GM20000 (cell line): ENCODE measurements around the gene OR2A1.
"Not testable (repeated sequence)": the region's sequence is repeated elsewhere in the genome, so short reads cannot be mapped to it uniquely, and the experiment has no call there.

ENCODE experiments used
- DNase-seq: peaks from one replicate; pipeline ENCODE4 v3.0.0; 2012; ENCODE audit warnings: low spot score

Gene OR2A1

DNA sequence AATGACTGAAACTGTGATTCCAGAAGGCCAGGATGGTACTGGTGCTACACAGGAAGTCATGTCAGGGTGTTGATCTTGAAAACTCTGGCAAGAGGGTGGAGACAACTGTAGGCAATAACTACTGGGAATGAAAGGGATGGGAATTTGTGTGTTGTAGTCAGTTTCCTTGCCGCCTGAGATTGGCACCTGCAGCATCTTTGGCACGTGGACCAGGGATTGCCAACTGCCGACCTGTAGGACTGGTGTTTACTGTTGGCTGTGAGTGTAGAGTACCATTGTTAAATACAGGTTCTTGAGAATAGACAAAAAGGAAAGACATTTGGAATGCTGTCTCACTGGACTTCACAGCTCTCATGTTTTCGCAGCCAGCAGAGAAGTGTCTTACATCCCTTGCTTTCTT lies 11.1 kb downstream of the OR2A1 start:
- not testable (repeated sequence) for DNase-seq

GRCh38 chr7:144325868-144326267 lies 13.6 kb downstream of the OR2A1 start:
- not testable (repeated sequence) for DNase-seq

DNA sequence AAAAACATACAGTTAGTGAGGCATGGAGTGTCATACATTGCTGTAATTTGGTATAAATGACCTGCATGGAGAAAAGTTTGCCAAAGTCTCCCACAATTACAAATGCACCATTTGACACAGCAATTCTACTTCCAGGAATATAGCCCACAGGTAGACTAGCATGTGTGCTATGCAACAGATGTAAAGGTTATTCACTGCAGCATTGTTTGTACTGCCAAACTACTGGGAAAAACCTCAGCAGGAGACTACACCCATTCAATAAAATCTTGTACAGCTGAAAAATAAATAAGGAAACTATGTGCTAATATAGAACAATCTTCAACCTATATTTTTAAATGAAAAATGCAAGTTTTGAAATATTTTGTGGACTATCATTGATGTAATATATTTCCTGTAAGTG lies 17.8 kb downstream of the OR2A1 start:
- DNase-seq: not testable (repeated sequence)

- DNase-seq: not testable (repeated sequence)
Observed at GRCh38 chr7:144331221-144331995, 19.2 kb downstream of the OR2A1 start.

GRCh38 chr7:144331996-144332288 lies 19.7 kb downstream of the OR2A1 start:
- not testable (repeated sequence) for DNase-seq

GRCh38 chr7:144348625-144349024 lies 36.4 kb downstream of the OR2A1 start:
- not testable (repeated sequence) for DNase-seq

GRCh38 chr7:144351667-144352066 lies 39.4 kb downstream of the OR2A1 start:
- not testable (repeated sequence) for DNase-seq

DNA sequence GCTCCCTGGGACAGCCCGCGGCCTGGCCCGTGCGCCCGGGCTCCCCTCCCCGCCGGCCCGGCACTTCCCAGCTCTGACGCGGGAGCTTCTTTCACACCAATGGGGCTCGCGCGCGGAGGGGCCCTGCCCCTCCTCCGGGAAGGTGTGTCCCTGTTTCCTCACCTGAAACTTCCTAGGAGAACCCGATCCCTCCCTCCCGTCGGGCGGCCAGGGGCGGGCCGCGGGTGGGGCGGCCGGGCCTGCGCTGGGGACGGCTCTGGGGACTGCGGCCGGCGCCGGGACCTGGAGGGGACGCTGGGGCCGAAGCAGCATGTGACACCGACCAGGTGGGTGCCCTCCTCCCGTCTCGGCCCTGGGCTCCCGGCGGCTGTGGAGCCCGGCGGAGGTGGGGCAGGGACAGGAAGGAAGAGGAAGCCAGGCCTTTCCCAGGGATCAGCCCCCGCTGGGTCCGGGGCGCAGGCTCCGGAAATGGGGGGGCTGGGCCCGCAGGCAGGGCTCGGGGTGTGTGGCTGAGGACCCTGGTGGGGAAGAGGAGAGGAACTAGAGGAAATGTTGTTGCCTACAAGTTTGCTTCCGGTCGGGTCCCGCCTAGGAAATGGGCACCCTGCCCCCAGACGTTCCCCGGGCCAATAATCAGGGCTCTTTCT lies 43.1 kb downstream of the OR2A1 start, which contains the start of gene ARHGEF5:
TSS of gene ARHGEF5 (plus strand) at position 227 of the 647 bp plus-strand sequence. CDS start 7,268 bp downstream, outside the sequence.
- not testable (repeated sequence) for DNase-seq

- DNase-seq: not testable (repeated sequence)
Observed at GRCh38 chr7:144356185-144356584, 44.0 kb downstream of the OR2A1 start.

GRCh38 chr7:144356860-144357259 lies 44.6 kb downstream of the OR2A1 start:
- DNase-seq: not testable (repeated sequence)

DNA sequence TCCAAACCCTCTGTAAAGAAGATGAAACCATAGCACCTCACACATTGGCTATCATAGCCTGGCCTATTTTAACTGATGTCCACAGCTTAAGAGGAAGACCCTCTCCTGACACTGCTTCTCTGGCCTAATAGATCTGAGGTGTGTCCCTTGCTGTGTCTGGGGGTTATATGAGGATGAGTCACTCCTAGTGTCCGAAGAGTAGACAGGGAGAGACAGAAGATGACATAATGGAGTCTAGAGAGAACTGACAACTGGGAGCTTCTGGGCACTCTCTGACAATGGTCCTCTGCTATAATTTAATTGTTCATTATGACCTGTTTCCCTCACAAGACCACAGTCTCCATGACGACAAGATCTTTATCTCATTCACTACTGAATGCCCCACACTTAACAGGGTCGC lies 49.8 kb downstream of the OR2A1 start:
- not testable (repeated sequence) for DNase-seq

DNA sequence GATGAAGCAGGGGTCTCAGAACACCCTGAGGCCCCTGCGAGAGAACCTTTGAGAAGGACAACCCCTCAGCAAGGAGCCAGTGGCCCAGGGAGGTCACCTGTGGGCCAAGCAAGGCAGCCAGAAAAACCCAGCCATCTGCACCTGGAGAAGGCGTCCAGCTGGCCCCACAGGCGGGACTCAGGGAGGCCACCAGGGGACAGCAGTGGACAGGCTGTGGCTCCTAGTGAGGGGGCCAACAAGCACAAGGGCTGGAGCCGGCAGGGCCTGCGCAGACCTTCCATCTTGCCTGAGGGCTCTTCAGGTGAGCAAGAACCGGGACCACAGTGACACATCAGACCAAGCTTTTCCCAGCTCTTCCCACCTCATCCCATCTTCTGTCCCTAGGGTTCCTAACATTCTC lies 53.3 kb downstream of the OR2A1 start:
- not testable (repeated sequence) for DNase-seq

- DNase-seq: not testable (repeated sequence)
Observed at GRCh38 chr7:144367250-144367649, 55.0 kb downstream of the OR2A1 start.

- DNase-seq: not testable (repeated sequence)
Observed at GRCh38 chr7:144369221-144369620, 57.0 kb downstream of the OR2A1 start.
